Astrocyte of the hippocampus (primary cell): Measurements from ENCODE around the gene FGGY.
"Not testable (repeated sequence)": the region's sequence is repeated elsewhere in the genome, so short reads cannot be mapped to it uniquely, and the experiment has no call there.

Experiments
- DNase-seq: peaks from one replicate; pipeline ENCODE4 v3.0.0; 2011; ENCODE audit warnings: low read depth, low spot score

The FGGY gene

DNA sequence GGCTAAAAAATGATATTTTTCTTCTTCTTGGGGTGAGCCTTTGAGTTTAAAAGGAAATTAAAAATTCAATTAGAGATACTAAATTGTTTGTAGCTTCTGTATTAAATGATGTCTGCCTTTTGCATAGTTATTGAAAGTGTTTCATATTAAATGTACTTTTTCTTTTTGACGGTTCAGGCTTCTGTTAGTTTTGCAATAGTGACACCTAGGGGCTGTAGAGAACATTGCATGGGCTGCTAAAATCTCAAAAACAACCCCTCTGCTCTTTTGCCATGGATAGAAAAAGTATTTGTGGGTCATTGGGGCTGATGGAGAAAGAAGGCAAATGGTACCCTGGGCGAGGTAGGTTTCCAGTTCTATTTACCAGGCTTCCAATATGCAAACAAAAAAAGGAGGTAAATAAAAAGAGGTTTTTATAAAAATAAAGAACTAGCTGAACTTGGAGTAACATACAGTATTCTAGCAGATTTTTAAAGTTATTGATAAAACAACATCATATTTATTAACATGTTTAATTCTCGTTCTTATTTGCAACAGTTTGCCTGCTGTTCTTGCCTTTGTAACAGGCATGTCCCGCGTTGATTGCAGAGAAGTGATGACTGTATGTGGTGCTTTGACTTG, 402.4 kb downstream of the FGGY start:
- DNase-seq, result peak; percentile 73

DNA sequence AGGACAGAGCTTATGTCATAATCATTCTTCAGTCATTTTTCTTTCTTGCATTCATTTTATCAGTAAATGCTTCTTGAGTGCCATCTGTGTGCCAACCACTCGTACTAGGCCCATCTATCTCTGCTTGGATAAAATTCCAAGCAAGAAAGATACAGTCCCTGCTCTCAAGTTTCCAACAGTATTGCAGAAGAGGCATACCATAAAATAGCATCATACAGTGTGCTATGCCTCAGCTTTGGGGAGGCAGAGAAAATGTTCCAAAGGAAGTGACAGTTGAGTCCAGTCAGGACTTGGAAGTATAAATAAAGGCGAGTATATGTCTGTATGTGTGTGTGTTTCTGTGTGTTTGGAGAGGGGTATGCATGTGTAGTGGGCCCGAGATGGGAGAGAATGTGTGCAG, 404.5 kb downstream of the FGGY start:
- no peak for DNase-seq

DNA sequence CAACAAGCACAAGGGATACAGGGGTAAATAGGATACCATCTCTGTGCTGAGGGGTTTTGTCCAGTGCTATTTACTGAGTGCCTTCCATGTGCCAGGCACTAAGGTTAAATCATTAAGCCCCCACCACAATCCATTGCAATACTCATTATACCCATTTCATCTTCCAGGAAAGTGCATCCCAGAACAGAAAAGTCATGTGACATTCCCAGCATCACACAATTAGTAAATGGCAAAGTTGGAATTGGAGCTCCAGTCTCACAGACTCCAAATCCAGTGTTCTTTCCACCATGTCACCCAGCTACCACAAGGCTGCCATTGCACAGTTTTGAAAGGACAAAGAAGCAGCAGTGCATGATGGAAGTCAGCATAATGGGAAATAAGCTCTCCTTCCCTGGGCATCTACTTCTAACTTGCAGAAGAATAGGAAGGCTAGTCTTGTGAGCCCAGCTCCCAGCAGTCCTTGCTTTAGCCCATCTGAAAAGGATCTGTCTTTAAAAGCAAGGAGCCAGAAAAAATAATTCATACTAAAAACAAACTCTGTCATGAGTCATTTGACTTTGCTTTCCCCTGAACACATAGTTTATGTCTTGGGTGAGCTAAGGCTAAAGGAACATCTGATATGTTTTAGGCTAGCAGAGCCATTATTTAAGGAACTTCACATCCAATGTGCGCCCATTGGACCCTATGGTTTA, 406.5 kb downstream of the FGGY start:
- peak; percentile 48 for DNase-seq

DNA sequence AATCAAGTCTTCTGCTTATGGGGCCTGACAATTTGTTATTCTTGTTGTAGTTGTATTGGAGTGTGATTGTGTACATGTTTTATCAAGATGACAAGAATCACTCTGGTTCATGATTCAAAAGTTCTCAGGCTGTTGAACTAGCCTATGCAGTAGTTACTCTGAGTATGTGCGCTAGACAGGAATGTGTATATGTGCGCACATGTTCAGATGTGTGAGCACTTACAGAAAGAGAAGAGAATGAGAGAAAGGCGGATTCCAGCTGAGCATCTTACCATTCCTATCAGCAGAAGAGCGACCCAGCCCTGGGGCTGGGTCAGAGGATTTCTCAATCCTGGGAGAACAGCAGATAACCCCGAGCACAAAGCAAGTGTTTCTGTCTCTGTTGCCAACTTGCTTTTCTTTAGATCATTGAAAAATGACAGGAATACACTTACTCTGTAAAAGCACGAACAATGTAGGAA, 407.1 kb downstream of the FGGY start:
- no peak for DNase-seq

GRCh38 chr1:59704716-59705115, 407.8 kb downstream of the FGGY start:
- no peak for DNase-seq

GRCh38 chr1:59705466-59706302, 408.8 kb downstream of the FGGY start:
- no peak for DNase-seq

DNA sequence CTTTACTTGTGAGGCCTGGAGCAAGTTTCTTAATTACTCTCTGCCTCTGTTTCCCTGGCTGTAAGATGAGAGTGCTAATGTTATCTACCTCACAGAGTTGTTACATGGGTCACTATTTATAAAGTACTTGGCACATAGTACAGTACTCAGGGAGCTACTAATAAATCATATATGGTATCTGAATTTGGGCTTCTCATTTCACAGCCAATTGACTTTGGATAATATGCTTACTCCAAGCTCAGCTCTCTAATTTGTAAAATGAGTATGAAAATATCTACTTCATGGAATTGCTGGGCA, 409.4 kb downstream of the FGGY start:
- no peak for DNase-seq

DNA sequence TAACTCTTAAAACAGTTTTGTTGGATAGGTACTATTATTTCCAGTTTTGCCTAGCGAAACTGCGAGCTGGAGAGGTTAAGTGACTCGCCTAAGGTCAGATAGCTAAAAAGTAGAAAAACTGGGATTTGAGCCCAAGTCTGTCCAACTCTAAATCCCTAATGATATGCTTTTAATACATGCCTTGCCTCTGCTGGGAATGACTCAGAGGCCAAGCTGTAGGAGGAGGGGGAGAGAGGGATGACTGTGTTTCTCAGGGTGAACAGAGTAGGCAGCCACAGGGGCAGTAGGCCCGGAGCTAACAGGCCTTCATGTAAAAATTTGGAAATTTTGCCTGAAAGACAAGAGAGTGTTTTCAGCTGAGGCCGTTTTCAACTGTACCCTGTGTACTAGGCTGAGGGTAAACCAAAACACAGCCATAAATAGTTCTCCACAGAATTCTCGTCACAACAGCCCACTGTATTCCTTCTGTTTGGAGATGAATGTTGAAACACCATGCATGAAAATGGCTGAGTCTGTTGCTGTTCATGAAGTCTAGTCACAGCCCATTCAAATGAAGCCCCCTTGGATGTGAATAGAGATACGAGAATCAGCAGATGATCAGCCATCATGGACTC, 410.4 kb downstream of the FGGY start:
- peak; percentile 92 for DNase-seq

DNA sequence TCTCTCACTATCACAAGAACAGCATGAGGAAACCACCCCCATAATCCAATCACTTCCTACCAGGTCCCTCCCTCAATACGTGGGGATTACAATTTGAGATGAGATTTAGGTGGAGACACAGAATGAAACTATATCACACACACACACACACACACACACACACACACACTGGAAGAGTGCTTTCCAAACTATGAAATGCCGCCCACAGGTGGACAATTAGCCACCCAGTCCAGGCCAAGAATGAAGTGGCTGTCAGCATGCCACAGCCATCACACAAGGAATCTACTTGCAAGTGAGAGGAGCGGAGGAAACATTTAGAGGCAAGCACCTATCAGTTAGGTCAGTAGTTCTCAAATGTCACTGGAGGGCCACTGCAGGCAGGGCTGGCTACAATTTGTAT, 412.4 kb downstream of the FGGY start:
- no peak for DNase-seq

DNA sequence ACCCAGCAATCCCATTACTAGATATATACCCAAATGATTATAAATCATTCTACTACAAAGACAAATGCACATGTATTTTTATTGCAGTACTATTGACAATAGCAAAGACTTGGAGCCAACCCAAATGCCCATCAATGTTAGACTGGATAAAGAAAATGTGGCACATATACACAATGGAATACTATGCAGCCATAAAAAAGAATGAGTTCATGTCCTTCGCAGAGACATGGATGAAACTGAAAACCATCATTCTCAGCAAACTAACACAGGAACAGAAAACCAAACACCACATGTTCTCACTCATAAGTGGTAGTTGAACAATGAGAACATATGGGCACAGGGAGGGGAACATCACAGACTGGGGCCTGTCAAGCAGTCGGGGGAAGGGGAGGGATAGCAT, 414.0 kb downstream of the FGGY start:
- DNase-seq, result not testable (repeated sequence)

DNA sequence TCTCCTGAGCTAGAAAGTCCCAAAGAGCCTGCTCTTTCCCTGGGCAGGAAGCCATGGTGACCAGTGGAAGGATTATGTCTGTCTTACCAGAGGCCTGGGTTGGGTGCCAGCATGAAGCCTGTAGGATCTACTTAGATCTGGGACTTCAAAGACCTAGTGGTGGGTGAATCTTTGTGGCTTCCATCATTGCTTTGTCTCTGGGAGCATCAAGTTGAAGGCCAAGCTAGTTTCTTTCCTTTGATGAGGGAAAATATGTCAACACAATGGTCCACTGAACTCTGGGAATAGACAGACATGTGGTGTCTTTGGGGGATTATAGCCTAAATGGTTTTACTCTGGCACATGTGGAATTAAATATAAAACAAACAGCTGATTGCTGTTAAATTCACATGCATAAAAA, 417.3 kb downstream of the FGGY start:
- no peak for DNase-seq

DNA sequence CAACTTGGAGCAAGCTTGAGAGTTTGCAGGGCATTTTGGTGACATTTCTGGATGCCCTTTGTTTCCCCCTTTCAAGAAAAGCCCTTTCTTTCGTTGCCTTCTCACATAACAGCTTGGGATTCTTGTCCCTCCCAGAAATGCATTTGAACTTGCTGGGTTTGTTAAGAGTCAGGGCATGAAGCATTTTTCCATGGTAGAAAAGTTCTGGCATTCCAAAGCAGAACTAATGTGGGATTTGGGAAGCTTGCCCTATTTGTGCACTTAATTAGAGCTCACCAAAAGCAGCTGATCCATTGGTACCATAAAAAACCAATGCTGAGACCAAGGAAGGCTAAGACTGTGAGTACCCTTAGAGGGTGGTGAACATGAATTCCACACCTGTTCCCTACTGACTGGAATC, 418.1 kb downstream of the FGGY start:
- peak; percentile 73 for DNase-seq

- DNase-seq, result no peak
Observed at GRCh38 chr1:59716832-59717231, 419.9 kb downstream of the FGGY start.

DNA sequence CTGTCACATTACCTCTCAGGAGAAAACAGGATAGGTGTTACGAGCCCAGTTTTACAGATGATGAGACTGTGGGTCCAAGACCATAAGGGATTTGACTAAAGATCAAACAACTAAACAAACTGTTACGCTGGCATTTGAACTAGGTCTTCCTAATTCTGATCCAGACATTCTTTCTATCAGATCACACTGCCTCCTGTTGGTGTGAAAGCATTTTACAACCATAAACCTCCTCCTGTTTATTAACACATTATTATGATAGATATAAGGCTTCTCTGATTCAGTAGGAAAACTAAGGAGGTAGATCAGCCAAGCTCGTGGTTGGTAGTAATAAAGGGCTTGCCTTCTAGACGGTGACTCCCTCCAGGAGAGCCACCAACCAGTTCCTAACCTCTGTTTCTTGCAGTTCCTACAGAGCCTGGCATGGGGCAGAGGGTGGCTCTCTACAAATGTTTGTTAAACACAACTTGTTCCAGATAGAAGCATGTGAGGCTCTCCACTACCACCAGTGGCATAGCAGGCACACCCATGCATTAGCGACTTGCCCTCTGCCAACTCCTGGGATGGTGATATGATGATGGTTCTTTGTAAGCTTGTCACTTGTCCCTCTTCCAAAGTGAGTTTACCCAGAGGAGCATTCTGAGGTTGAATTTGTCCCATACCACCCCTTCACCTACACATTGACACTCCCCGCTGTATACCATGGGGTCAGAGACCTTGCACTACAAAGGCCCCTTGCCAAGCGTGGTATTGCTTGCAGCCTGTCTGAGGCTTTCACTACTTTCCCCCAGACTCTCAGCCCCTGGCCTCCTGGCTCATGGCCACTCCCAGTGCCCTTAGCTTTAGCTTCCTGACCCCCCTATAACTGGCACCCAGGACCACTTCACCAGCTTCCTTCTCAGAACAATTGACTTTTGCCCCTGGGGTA, 421.4 kb downstream of the FGGY start:
- DNase-seq, result no peak

GRCh38 chr1:59718989-59719360, 422.1 kb downstream of the FGGY start:
- no peak for DNase-seq

DNA sequence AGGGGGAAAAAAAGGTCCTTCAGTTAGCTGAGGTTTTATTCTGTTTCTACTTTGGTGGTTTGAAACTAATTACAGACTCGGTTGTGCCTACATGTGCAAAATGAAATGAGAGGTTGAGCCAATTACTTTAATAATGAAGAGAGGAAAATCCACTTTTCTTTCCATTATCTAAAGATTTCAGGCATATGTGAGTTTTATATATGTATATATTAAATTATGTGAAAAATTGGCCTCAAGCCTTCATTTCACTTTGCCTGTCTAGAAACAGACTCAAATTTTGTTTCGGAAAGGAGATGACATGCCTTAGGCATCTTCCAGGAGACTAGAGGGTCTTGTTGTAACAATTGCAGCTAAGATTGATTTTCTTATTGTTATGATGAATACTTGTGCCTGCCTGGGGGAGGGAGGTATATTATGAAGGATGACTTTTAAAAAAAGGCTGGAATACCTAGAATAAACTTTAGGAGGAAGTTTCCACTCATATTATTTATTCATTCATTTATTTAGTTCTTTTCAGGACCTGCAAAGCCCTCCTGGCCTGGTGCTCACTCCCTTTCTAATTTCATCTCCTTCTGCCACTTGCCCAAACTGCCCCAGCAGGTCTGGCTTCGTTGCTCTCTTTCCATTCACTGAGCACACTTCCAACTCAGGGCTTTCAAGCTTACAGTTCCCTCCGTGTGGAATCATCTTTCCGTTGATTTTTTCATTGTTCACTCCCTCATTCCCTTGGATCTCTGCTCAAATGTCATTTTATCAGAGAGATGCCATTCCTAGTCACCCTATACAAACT, 423.6 kb downstream of the FGGY start:
- no peak for DNase-seq

- DNase-seq, result peak; percentile 65
Observed at GRCh38 chr1:59730302-59730701, 433.4 kb downstream of the FGGY start.

GRCh38 chr1:59730759-59731478, 434.0 kb downstream of the FGGY start:
- peak; percentile 94 for DNase-seq

GRCh38 chr1:59731591-59731990, 434.7 kb downstream of the FGGY start:
- no peak for DNase-seq
